IMR-90 (cell line): Measurements from ENCODE around the gene SYPL2. TPM values are rescaled to one million over a fixed set of nuclear protein-coding genes. Genes with fewer than 3 reads are reported as not detected.

Source experiments
- ATAC-seq: fragments of 200-7000 bp; cut with Tn5 transposase; 2 replicates; pipeline ENCODE4 v1.9.1; 2020; ENCODE audit warnings: low read depth, mild to moderate bottlenecking, moderate library complexity
- BruUV-seq: library from RNA; stranded (reverse); fragments of 400-500 nt; replicated peaks from 2 replicates; lab custom pipeline; 2021; lab: Mats Ljungman, UMichigan
- CTCF ChIA-PET: fragments of 300-600 bp; formaldehyde crosslinking; extraction: SDS; loops from one replicate; lab custom pipeline; 2021; ENCODE audit warnings: antibody characterized with exemption; lab: Yijun Ruan, JAX
- POLR2A ChIA-PET: fragments of 300-600 bp; sonication (Branson Sonifier 250); formaldehyde crosslinking; loops from one replicate; lab custom pipeline; 2022; ENCODE audit warnings: antibody characterized with exemption; ENCODE audit not compliant: unreplicated experiment; lab: Charles Lee
- DNase-seq: peaks from one replicate; pipeline ENCODE4 v3.0.0; 2013
- H2AFZ ChIP-seq: replicated peaks from 2 replicates; pipeline ENCODE3; 2013; ENCODE audit warnings: low read length, mild to moderate bottlenecking; ENCODE audit not compliant: poor library complexity
- H2AK5ac ChIP-seq: 2 replicates; pipeline ENCODE4 v1.6.1; 2013; ENCODE audit warnings: low read depth, low read length, inconsistent platforms
- H2AK9ac ChIP-seq: replicated peaks from 2 replicates; pipeline ENCODE3; 2013; ENCODE audit warnings: mild to moderate bottlenecking, low read depth, low read length, moderate library complexity; ENCODE audit not compliant: poor library complexity
- H2BK120ac ChIP-seq: 2 replicates; pipeline ENCODE4 v1.6.1; 2013; ENCODE audit warnings: low read depth, low read length, inconsistent platforms
- H2BK15ac ChIP-seq: 3 replicates; pipeline ENCODE4 v1.6.1; 2013; ENCODE audit warnings: low read depth, low read length, inconsistent platforms
- H2BK20ac ChIP-seq: 2 replicates; pipeline ENCODE4 v1.6.1; 2013; ENCODE audit warnings: low read depth, mild to moderate bottlenecking, inconsistent platforms, low read length, moderate library complexity
- H2BK5ac ChIP-seq: 2 replicates; pipeline ENCODE4 v1.6.1; 2013; ENCODE audit warnings: mild to moderate bottlenecking, low read depth, low read length, inconsistent platforms; ENCODE audit not compliant: poor library complexity, severe bottlenecking
- H3K14ac ChIP-seq: replicated peaks from 2 replicates; pipeline ENCODE4 v1.6.1; 2013; ENCODE audit warnings: low read depth, low read length, inconsistent platforms
- H3K18ac ChIP-seq: 2 replicates; pipeline ENCODE4 v1.6.1; 2013; ENCODE audit warnings: low read depth, low read length, control low read depth
- H3K23ac ChIP-seq: 2 replicates; pipeline ENCODE4 v1.6.1; 2013; ENCODE audit warnings: low read depth, low read length, inconsistent platforms
- H3K27ac ChIP-seq: 2 replicates; pipeline ENCODE4 v1.5.1; 2013; ENCODE audit warnings: mild to moderate bottlenecking, control low read depth, low read length; ENCODE audit not compliant: insufficient read depth
- H3K27me3 ChIP-seq: 2 replicates; pipeline ENCODE4 v1.6.1; 2013; ENCODE audit warnings: low read length; ENCODE audit not compliant: control insufficient read depth, insufficient read depth
- H3K36me3 ChIP-seq: 2 replicates; pipeline ENCODE4 v1.6.1; 2013; ENCODE audit warnings: low read length, mixed read lengths; ENCODE audit not compliant: control insufficient read depth, insufficient read depth
- H3K4ac ChIP-seq: 2 replicates; pipeline ENCODE4 v1.6.1; 2013; ENCODE audit warnings: low read depth, low read length, inconsistent platforms
- H3K4me1 ChIP-seq: 2 replicates; pipeline ENCODE4 v1.6.1; 2013; ENCODE audit warnings: low read length, mixed read lengths; ENCODE audit not compliant: control insufficient read depth, insufficient read depth
- H3K4me2 ChIP-seq: 2 replicates; pipeline ENCODE4 v1.6.1; 2013; ENCODE audit warnings: low read depth, mild to moderate bottlenecking, control low read depth, low read length, moderate library complexity
- H3K4me3 ChIP-seq: 2 replicates; pipeline ENCODE4 v1.5.1; 2013; ENCODE audit warnings: low read depth, mild to moderate bottlenecking, control low read depth, low read length, moderate library complexity; ENCODE audit not compliant: insufficient read depth
- H3K56ac ChIP-seq: 2 replicates; pipeline ENCODE4 v1.6.1; 2013; ENCODE audit warnings: low read length, inconsistent platforms; ENCODE audit not compliant: insufficient read depth; ENCODE audit errors: extremely low read depth
- H3K79me1 ChIP-seq, 2 experiments: 2 replicates each; pipeline ENCODE4 v1.6.1; 2013; ENCODE audit warnings: low read length in 2 of 2, inconsistent platforms in 1 of 2, low read depth in 1 of 2
- H3K9ac ChIP-seq: 2 replicates; pipeline ENCODE4 v1.6.1; 2013; ENCODE audit warnings: low read depth, low read length, control low read depth
- H3K9me1 ChIP-seq: 2 replicates; pipeline ENCODE4 v1.6.1; 2013; ENCODE audit warnings: low read length, inconsistent platforms; ENCODE audit not compliant: insufficient read depth
- H3K9me3 ChIP-seq: 2 replicates; pipeline ENCODE4 v1.6.1; 2013; ENCODE audit warnings: low read length; ENCODE audit not compliant: control insufficient read depth, insufficient read depth
- H4K20me1 ChIP-seq: 2 replicates; pipeline ENCODE4 v1.6.1; 2013; ENCODE audit warnings: low read length, inconsistent platforms; ENCODE audit not compliant: insufficient read depth
- H4K5ac ChIP-seq: 2 replicates; pipeline ENCODE4 v1.6.1; 2013; ENCODE audit warnings: mild to moderate bottlenecking, low read depth, low read length, control low read depth
- H4K8ac ChIP-seq, 2 experiments: 2 replicates each; pipeline ENCODE4 v1.6.1; 2013; ENCODE audit warnings: low read depth in 2 of 2, low read length in 2 of 2, control low read depth in 1 of 2, inconsistent platforms in 1 of 2
- H4K91ac ChIP-seq: 2 replicates; pipeline ENCODE4 v1.6.1; 2013; ENCODE audit warnings: low read depth, low read length, inconsistent platforms; ENCODE audit not compliant: insufficient read depth
- BHLHE40 ChIP-seq: fragments of 150-350 bp; IDR thresholded peaks from 2 replicates; pipeline ENCODE4 v1.6.1; 2016; ENCODE audit warnings: mild to moderate bottlenecking, low read depth, low read length
- CEBPB ChIP-seq: IDR thresholded peaks from 2 replicates; pipeline ENCODE4 v1.6.1; 2012; ENCODE audit warnings: low read depth, low read length, improper control_type of control experiment
- CHD1 ChIP-seq: IDR thresholded peaks from 2 replicates; pipeline ENCODE4 v1.6.1; 2012; ENCODE audit warnings: low read depth, low read length, improper control_type of control experiment
- FOS ChIP-seq: fragments of 150-350 bp; IDR thresholded peaks from 2 replicates; pipeline ENCODE4 v1.6.1; 2016; ENCODE audit warnings: low read depth, low read length
- MAFK ChIP-seq: IDR thresholded peaks from 2 replicates; pipeline ENCODE4 v1.6.1; 2012; ENCODE audit warnings: low read depth, low read length, improper control_type of control experiment
- MAZ ChIP-seq: IDR thresholded peaks from 2 replicates; pipeline ENCODE4 v1.6.1; 2012; ENCODE audit warnings: low read depth, mild to moderate bottlenecking, low read length, improper control_type of control experiment, moderate library complexity, borderline replicate concordance
- MXI1 ChIP-seq: IDR thresholded peaks from 2 replicates; pipeline ENCODE4 v1.6.1; 2012; ENCODE audit warnings: low read depth, mild to moderate bottlenecking, low read length, moderate library complexity, borderline replicate concordance
- NFE2L2 ChIP-seq: fragments of 150-350 bp; IDR thresholded peaks from 2 replicates; pipeline ENCODE4 v1.6.1; 2016; ENCODE audit warnings: low read depth, mild to moderate bottlenecking, low read length
- POLR2A ChIP-seq: IDR thresholded peaks from 2 replicates; pipeline ENCODE4 v1.6.1; 2012; ENCODE audit warnings: mild to moderate bottlenecking, low read depth, low read length
- RAD21 ChIP-seq: IDR thresholded peaks from 2 replicates; pipeline ENCODE4 v1.6.1; 2012; ENCODE audit warnings: low read length, improper control_type of control experiment
- RCOR1 ChIP-seq: IDR thresholded peaks from 2 replicates; pipeline ENCODE4 v1.6.1; 2012; ENCODE audit warnings: mild to moderate bottlenecking, low read length, improper control_type of control experiment; ENCODE audit not compliant: insufficient replicate concordance
- RFX5 ChIP-seq: IDR thresholded peaks from 2 replicates; pipeline ENCODE4 v1.8.0; 2012; ENCODE audit warnings: low read depth, mild to moderate bottlenecking, low read length, moderate library complexity
- SMC3 ChIP-seq: fragments of 150-350 bp; IDR thresholded peaks from 2 replicates; pipeline ENCODE4 v1.6.1; 2016; ENCODE audit warnings: low read depth, mild to moderate bottlenecking, antibody characterized with exemption, low read length, moderate library complexity
- WGBS, 2 experiments: methylation state at CpG; one replicate each; pipeline versions ENCODE4 v1.1.5 to v1.1.7; 2013; ENCODE audit warnings: missing lambda C conversion rate in 2 of 2; ENCODE audit not compliant: insufficient read length in 1 of 2; ENCODE audit errors: extremely low coverage in 2 of 2; 5-methylcytosine and 5-hydroxymethylcytosine counted together
- dilution Hi-C: fragments of 300-500 bp; cut with HindIII; formaldehyde crosslinking; loops from one replicate; pipeline ENCODE4 v1.14.3; 2018; ENCODE audit warnings: low sequenced_read_pairs; ENCODE audit not compliant: unreplicated experiment
- in situ Hi-C: fragments of 300-500 bp; cut with MboI; formaldehyde crosslinking; loops from 3 replicates; pipeline ENCODE4 v1.14.3; 2019; ENCODE audit warnings: low sequenced_read_pairs, inconsistent platforms, mixed read lengths
- intact Hi-C: fragments of 100-400 bp; cut with micrococcal nuclease; formaldehyde crosslinking; loops from 2 replicates; pipeline ENCODE4 v1.10.0; 2022
- polyA plus RNA-seq, 3 experiments: library from polyadenylated mRNA; depleted of rRNA; stranded (reverse); fragments of >200 nt; gene quantifications; 2 replicates each; pipeline ENCODE4 v1.2.3, GENCODE V29; 2012; ENCODE audit warnings: low replicate concordance in 1 of 3
- total RNA-seq: library from RNA; depleted of rRNA; stranded (reverse); fragments of >200 nt; gene quantifications from 2 replicates; pipeline ENCODE4 v1.2.3, GENCODE V29; 2012
- TF ChIP-seq, protein P1 (sequence below): conservative IDR thresholded peaks from 2 replicates; pipeline ENCODE4 v1.5.1; 2012; ENCODE audit warnings: mild to moderate bottlenecking, low read depth, low read length, improper control_type of control experiment
- TF ChIP-seq, protein P2 (sequence below): fragments of 150-350 bp; IDR thresholded peaks from 2 replicates; pipeline ENCODE4 v1.6.1; 2016; ENCODE audit warnings: low read depth, mild to moderate bottlenecking, low read length, moderate library complexity, borderline replicate concordance
- TF ChIP-seq, protein P3 (sequence below): fragments of 150-350 bp; IDR thresholded peaks from 2 replicates; pipeline ENCODE4 v1.6.1; 2017; ENCODE audit warnings: mild to moderate bottlenecking, antibody characterized with exemption, low read length, low read depth

The SYPL2 gene
- total and polyA plus RNA-seq, 2 of the 4 experiments (the other 2 are of a cell fraction) = under 0.01 to 0.65 TPM

DNA sequence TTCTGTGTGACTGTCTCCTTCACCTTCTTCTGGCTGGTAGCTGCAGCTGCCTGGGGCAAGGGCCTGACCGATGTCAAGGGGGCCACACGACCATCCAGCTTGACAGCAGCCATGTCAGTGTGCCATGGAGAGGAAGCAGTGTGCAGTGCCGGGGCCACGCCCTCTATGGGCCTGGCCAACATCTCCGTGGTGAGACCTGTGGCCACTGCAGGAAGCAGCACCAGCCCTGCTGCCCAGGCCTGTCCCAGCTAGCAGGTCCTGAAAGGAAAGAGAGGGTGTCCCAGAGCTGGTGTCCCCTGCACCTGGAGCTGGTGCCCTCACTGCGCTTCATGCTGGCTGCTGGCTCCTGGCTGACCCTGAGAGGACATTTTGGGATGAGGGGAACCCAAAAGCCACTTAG lies 11.5 kb downstream of the SYPL2 start:
- Histone ChIP-seq H3K56ac (no peak overlapping the region), H2AFZ (no peak overlapping the region), H2BK120ac (no peak overlapping the region), H2BK5ac (no peak overlapping the region), H2BK15ac (no peak overlapping the region), H3K18ac (no peak overlapping the region), H2AK5ac (no peak overlapping the region), H4K8ac (no peak overlapping the region), H3K23ac (no peak overlapping the region), H4K5ac (no peak overlapping the region), H2BK20ac (no peak overlapping the region), H4K20me1 (no peaks in the 10 kb centered on the region), H3K9me3 (no peaks in the 10 kb centered on the region), H3K4ac (no peak overlapping the region), H3K4me2 (no peak overlapping the region), H3K79me1 (no peaks in the 10 kb centered on the region), H3K9ac (no peak overlapping the region), H2AK9ac (no peak overlapping the region), H3K4me3 (no peak overlapping the region), H3K9me1 (no peaks in the 10 kb centered on the region), H3K27ac (no peak overlapping the region), H3K14ac (no peak overlapping the region), H3K27me3 (peaks cover 43% of the 10 kb centered on the region), H4K91ac (no peak overlapping the region), H3K4me1 (no peaks in the 10 kb centered on the region; the same call in 1 of the 2 replicates), H3K36me3 (no peaks in the 10 kb centered on the region)
- CTCF ChIA-PET = interaction anchor here (1.1 kb wide), 1 partner anchor 8 kb away, joined by 3 read pairs; no protein-coding TSS in a partner anchor
- BruUV-seq = no TSS peak
- ATAC-seq (no peak), DNase-seq (no peak)
- TF ChIP-seq RFX5 (no peak), SMC3 (no peak), MAZ (no peak), RAD21 (no peak), CEBPB (no peak), MXI1 (no peak), POLR2A (no peak), CHD1 (no peak), NFE2L2 (no peak), FOS (no peak), BHLHE40 (no peak), RCOR1 (no peak), MAFK (no peak)
- TF ChIP-seq, protein P1, sequence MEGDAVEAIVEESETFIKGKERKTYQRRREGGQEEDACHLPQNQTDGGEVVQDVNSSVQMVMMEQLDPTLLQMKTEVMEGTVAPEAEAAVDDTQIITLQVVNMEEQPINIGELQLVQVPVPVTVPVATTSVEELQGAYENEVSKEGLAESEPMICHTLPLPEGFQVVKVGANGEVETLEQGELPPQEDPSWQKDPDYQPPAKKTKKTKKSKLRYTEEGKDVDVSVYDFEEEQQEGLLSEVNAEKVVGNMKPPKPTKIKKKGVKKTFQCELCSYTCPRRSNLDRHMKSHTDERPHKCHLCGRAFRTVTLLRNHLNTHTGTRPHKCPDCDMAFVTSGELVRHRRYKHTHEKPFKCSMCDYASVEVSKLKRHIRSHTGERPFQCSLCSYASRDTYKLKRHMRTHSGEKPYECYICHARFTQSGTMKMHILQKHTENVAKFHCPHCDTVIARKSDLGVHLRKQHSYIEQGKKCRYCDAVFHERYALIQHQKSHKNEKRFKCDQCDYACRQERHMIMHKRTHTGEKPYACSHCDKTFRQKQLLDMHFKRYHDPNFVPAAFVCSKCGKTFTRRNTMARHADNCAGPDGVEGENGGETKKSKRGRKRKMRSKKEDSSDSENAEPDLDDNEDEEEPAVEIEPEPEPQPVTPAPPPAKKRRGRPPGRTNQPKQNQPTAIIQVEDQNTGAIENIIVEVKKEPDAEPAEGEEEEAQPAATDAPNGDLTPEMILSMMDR = no peak
- TF ChIP-seq, protein P2, sequence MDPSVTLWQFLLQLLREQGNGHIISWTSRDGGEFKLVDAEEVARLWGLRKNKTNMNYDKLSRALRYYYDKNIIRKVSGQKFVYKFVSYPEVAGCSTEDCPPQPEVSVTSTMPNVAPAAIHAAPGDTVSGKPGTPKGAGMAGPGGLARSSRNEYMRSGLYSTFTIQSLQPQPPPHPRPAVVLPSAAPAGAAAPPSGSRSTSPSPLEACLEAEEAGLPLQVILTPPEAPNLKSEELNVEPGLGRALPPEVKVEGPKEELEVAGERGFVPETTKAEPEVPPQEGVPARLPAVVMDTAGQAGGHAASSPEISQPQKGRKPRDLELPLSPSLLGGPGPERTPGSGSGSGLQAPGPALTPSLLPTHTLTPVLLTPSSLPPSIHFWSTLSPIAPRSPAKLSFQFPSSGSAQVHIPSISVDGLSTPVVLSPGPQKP = no peak
- TF ChIP-seq, protein P3, sequence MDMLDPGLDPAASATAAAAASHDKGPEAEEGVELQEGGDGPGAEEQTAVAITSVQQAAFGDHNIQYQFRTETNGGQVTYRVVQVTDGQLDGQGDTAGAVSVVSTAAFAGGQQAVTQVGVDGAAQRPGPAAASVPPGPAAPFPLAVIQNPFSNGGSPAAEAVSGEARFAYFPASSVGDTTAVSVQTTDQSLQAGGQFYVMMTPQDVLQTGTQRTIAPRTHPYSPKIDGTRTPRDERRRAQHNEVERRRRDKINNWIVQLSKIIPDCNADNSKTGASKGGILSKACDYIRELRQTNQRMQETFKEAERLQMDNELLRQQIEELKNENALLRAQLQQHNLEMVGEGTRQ = no peak
- dilution Hi-C loops (no loop called here), in situ Hi-C loops (no loop called here), intact Hi-C loops (no loop called here)
- no CpG with 5 or more reads among the region's 6 CpGs for WGBS, 2 experiments
- POLR2A ChIA-PET = no interaction called here
